GM12878 (cell line): Measurements from ENCODE around the gene CACUL1. TPM values are rescaled to one million over a fixed set of nuclear protein-coding genes. Genes with fewer than 3 reads are reported as not detected.

Experiments used
- ATAC-seq: fragments of 200-7000 bp; cut with Tn5 transposase; 3 replicates; pipeline ENCODE4 v1.9.1; 2020; ENCODE audit warnings: mild to moderate bottlenecking, moderate library complexity
- BruUV-seq: library from RNA; stranded (reverse); fragments of 400-500 nt; replicated peaks from 2 replicates; lab custom pipeline; 2021; lab: Mats Ljungman, UMichigan
- CTCF ChIA-PET: fragments of 300-600 bp; sonication (Branson Sonifier 250); formaldehyde crosslinking; extraction: SDS; loops from one replicate; lab custom pipeline; 2021; ENCODE audit warnings: inconsistent platforms; lab: Yijun Ruan, JAX
- POLR2A ChIA-PET: fragments of 350-600 bp; formaldehyde crosslinking; extraction: SDS; loops from one replicate; lab custom pipeline; 2021; ENCODE audit warnings: inconsistent platforms; lab: Charles Lee
- RAD21 ChIA-PET: fragments of 300-600 bp; sonication (Branson Sonifier 250); formaldehyde crosslinking; loops from one replicate; lab custom pipeline; 2023; ENCODE audit warnings: antibody characterized with exemption; ENCODE audit not compliant: unreplicated experiment; lab: Charles Lee
- SMC1A ChIA-PET: fragments of 300-600 bp; sonication (Branson Sonifier 250); formaldehyde crosslinking; loops from one replicate; lab custom pipeline; 2023; ENCODE audit not compliant: unreplicated experiment, uncharacterized antibody; lab: Charles Lee
- DNase-seq: peaks from one replicate; pipeline ENCODE4 v3.0.0-alpha.2; 2011; ENCODE audit warnings: low read depth, low spot score
- FAIRE-seq: peaks from 3 replicates; lab custom pipeline; 2011; peaks lifted over from hg19 to GRCh38; lab: Jason Lieb, UNC
- H2AFZ ChIP-seq: 2 replicates; pipeline ENCODE4 v1.6.0; 2011; ENCODE audit warnings: low read depth, low read length, control low read depth; ENCODE audit not compliant: control insufficient read depth
- H3K27ac ChIP-seq: 2 replicates; pipeline ENCODE4 v1.5.1; 2011; ENCODE audit warnings: control low read depth; ENCODE audit not compliant: control insufficient read depth, insufficient read depth
- H3K27me3 ChIP-seq, 2 experiments: replicated peaks in 1 of 2; 2 replicates each; pipeline versions ENCODE4 v1.6.0 to v1.6.1; 2011; ENCODE audit warnings: low read length in 1 of 2; ENCODE audit not compliant: control insufficient read depth in 2 of 2, insufficient read depth in 2 of 2
- H3K36me3 ChIP-seq, 2 experiments: 2 replicates each; pipeline ENCODE4 v1.5.1; 2011; ENCODE audit warnings: low read length in 1 of 2; ENCODE audit not compliant: control insufficient read depth in 2 of 2, insufficient read depth in 2 of 2
- H3K4me1 ChIP-seq: 2 replicates; pipeline ENCODE4 v1.6.1; 2011; ENCODE audit warnings: mild to moderate bottlenecking, low read length, moderate library complexity, mixed read lengths; ENCODE audit not compliant: control insufficient read depth, insufficient read depth
- H3K4me2 ChIP-seq: 2 replicates; pipeline ENCODE4 v1.6.0; 2011; ENCODE audit warnings: control low read depth; ENCODE audit not compliant: control insufficient read depth, insufficient read depth
- H3K4me3 ChIP-seq: fragments of 200-600 bp; sonication (generic); 2 replicates; pipeline ENCODE4 v1.5.1; 2016
- H3K79me2 ChIP-seq: 2 replicates; pipeline ENCODE4 v1.6.0; 2011; ENCODE audit warnings: low read length; ENCODE audit not compliant: control insufficient read depth, insufficient read depth
- H3K9ac ChIP-seq: 2 replicates; pipeline ENCODE4 v1.8.0; 2011; ENCODE audit warnings: low read length, control low read depth, mixed read lengths; ENCODE audit not compliant: control insufficient read depth, insufficient read depth
- H3K9me3 ChIP-seq: replicated peaks from 3 replicates; pipeline ENCODE4 v1.5.1; 2011; ENCODE audit warnings: mild to moderate bottlenecking, low read length; ENCODE audit not compliant: control insufficient read depth, insufficient read depth
- H4K20me1 ChIP-seq: 2 replicates; pipeline ENCODE4 v1.6.0; 2011; ENCODE audit not compliant: control insufficient read depth, insufficient read depth
- BRCA1 ChIP-seq: IDR thresholded peaks from 2 replicates; pipeline ENCODE4 v1.6.1; 2011; ENCODE audit warnings: low read depth, low read length, improper control_type of control experiment
- CBFB ChIP-seq: IDR thresholded peaks from 2 replicates; pipeline ENCODE4 v1.6.1; 2016; ENCODE audit warnings: antibody characterized with exemption, low read depth
- CBX5 ChIP-seq: sonication (generic); IDR thresholded peaks from 2 replicates; pipeline ENCODE4 v1.6.1; 2016; ENCODE audit warnings: low read depth, moderate library complexity, mild to moderate bottlenecking, inconsistent platforms
- EP300 ChIP-seq, 2 experiments: fragments of 150-350 bp in 1 of 2; IDR thresholded peaks; 2 replicates each; pipeline ENCODE4 v1.6.1; 2011 to 2012; ENCODE audit warnings: low read depth in 2 of 2, low read length in 2 of 2, borderline replicate concordance in 1 of 2, improper control_type of control experiment in 1 of 2, inconsistent platforms in 1 of 2; ENCODE audit not compliant: control insufficient read depth in 1 of 2
- FOS ChIP-seq: IDR thresholded peaks from 3 replicates; pipeline ENCODE4 v1.6.1; 2011; ENCODE audit warnings: borderline replicate concordance; ENCODE audit not compliant: insufficient read length; ENCODE audit errors: extremely low read depth
- FOXM1 ChIP-seq: IDR thresholded peaks from 2 replicates; pipeline ENCODE4 v1.6.1; 2012; ENCODE audit warnings: low read depth, mild to moderate bottlenecking, inconsistent platforms, low read length, moderate library complexity
- MEF2A ChIP-seq: IDR thresholded peaks from 2 replicates; pipeline ENCODE4 v1.6.1; 2011; ENCODE audit warnings: low read depth, mild to moderate bottlenecking, low read length, moderate library complexity; ENCODE audit not compliant: insufficient read depth
- NFIC ChIP-seq: IDR thresholded peaks from 2 replicates; pipeline ENCODE4 v1.6.1; 2012; ENCODE audit warnings: low read depth, mild to moderate bottlenecking, inconsistent platforms, low read length, moderate library complexity
- PKNOX1 ChIP-seq: fragments of 450-650 bp; IDR thresholded peaks from 2 replicates; pipeline ENCODE4 v1.6.1; 2016; ENCODE audit warnings: mild to moderate bottlenecking
- PRDM15 ChIP-seq: fragments of 450-650 bp; formaldehyde crosslinking; IDR thresholded peaks from 2 replicates; pipeline ENCODE4 v1.4.0; 2020; ENCODE audit warnings: mild to moderate bottlenecking, moderate library complexity
- RAD51 ChIP-seq: fragments of 450-650 bp; IDR thresholded peaks from 2 replicates; pipeline ENCODE4 v1.6.1; 2016; ENCODE audit warnings: moderate library complexity, mild to moderate bottlenecking, inconsistent platforms
- SMAD5 ChIP-seq: IDR thresholded peaks from 2 replicates; pipeline ENCODE4 v1.6.1; 2016; ENCODE audit warnings: antibody characterized with exemption, low read depth
- YBX1 ChIP-seq: fragments of 450-650 bp; IDR thresholded peaks from 2 replicates; pipeline ENCODE4 v1.6.1; 2016; ENCODE audit warnings: antibody characterized with exemption
- ZNF274 ChIP-seq: IDR thresholded peaks from one replicate; pipeline ENCODE4 v1.8.0; 2011; ENCODE audit not compliant: insufficient read length, insufficient read depth
- ZNF384 ChIP-seq: IDR thresholded peaks from 2 replicates; pipeline ENCODE4 v1.6.1; 2012; ENCODE audit warnings: low read depth, mild to moderate bottlenecking, low read length, improper control_type of control experiment, borderline replicate concordance
- ZZZ3 ChIP-seq: IDR thresholded peaks from 2 replicates; pipeline ENCODE4 v1.6.1; 2011; ENCODE audit warnings: low read depth; ENCODE audit not compliant: control insufficient read depth, insufficient read length
- WGBS: methylation state at CpG from one replicate; pipeline ENCODE4 v1.1.6; 2016; ENCODE audit warnings: low lambda C conversion rate; ENCODE audit not compliant: insufficient replicate concordance, insufficient coverage; ENCODE audit errors: missing lambda C conversion rate; 5-methylcytosine and 5-hydroxymethylcytosine counted together
- in situ Hi-C: fragments of 300-500 bp; cut with MboI; formaldehyde crosslinking; loops from 9 replicates; pipeline ENCODE4 v1.14.3; 2018; ENCODE audit warnings: mixed read lengths
- intact Hi-C: fragments of 100-400 bp; cut with micrococcal nuclease; formaldehyde crosslinking; loops from one replicate; pipeline ENCODE4 v1.14.2; 2022; ENCODE audit not compliant: unreplicated experiment
- polyA plus RNA-seq, 11 experiments: library from polyadenylated mRNA; depleted of rRNA in 4 of 11; unstranded in 6 of 11; stranded (reverse) in 5 of 11; fragments of >200 nt; fragmentation: Nextera tagmentation in 4 of 11; fragmentation: Illumina TruSeq in 1 of 11; extraction: Ambion mirVana in 4 of 11; extraction: Trizol in 1 of 11; gene quantifications; 1 replicate in 1 of 11; 2 replicates in 10 of 11; pipeline versions ENCODE4 v1.2.1 to v1.2.3, GENCODE V29; 2011 to 2016; ENCODE audit warnings: inconsistent platforms in 2 of 11, missing spikeins in 2 of 11, low read depth in 1 of 11
- total RNA-seq, 4 experiments: library from RNA; depleted of rRNA in 3 of 4; stranded (reverse); fragments of >200 nt in 3 of 4; fragmentation: Illumina TruSeq in 1 of 4; extraction: Trizol in 1 of 4; gene quantifications; 2 replicates each; pipeline versions ENCODE4 v1.2.1 to v1.2.3, GENCODE V29; 2013 to 2021

CACUL1 gene
- total and polyA plus RNA-seq, 10 of the 15 experiments (the other 5 are each of a cell fraction or from before 2014, with no cell fraction given) = 7.4 to 23.2 (median 13.0) TPM

- TF ChIP-seq EP300 (IDR thresholded peaks at IDR 0.05; ENCODE audit: borderline replicate concordance in 1 of 2, control insufficient read depth in 1 of 2, low read depth in 2 of 2, low read length in 2 of 2) (no peak), ZZZ3 (no peak), NFIC (no peak), CBFB (no peak), YBX1 (no peak)
Measured at GRCh38 chr10:118768041-118768919, 13.5 kb upstream of the CACUL1 start (continued).

- H2AFZ ChIP-seq = no peak overlapping the region
- ChIA-PET CTCF (no interaction called here), POLR2A (no interaction called here), SMC1A (no interaction called here), RAD21 (interaction anchor here (1.0 kb wide), 1 partner anchor 31 kb away, joined by 5 read pairs; no protein-coding TSS in a partner anchor)
- no peak overlapping the region for H3K27ac ChIP-seq
- no peak overlapping the region for H3K9ac ChIP-seq
- no peak overlapping the region for H3K4me2 ChIP-seq
- no peak for FAIRE-seq
- no peaks in the 10 kb centered on the region for H3K9me3 ChIP-seq
- H4K20me1 ChIP-seq = no peaks in the 10 kb centered on the region
- no peaks in the 10 kb centered on the region for H3K27me3 ChIP-seq
- in situ Hi-C loops = no loop called here
- intact Hi-C loops = no loop called here
- no peaks in the 10 kb centered on the region for H3K79me2 ChIP-seq
- ATAC-seq = no peak
- no TSS peak for BruUV-seq
- no peaks in the 10 kb centered on the region for H3K36me3 ChIP-seq
- no peak overlapping the region for H3K4me3 ChIP-seq
- no peak for TF ChIP-seq FOXM1
- no peak for TF ChIP-seq ZNF384
- TF ChIP-seq BRCA1 = no peak
- TF ChIP-seq MEF2A = no peak
- TF ChIP-seq CBX5 = no peak
- no peak for TF ChIP-seq SMAD5
- no peak for TF ChIP-seq FOS
- TF ChIP-seq RAD51 = no peak
- no peak for TF ChIP-seq PKNOX1
- TF ChIP-seq ZNF274 = no peak
- no peak for TF ChIP-seq PRDM15
- WGBS = 25% methylated on average over 6 of the region's 6 CpGs
- H3K4me1 ChIP-seq = no peaks in the 10 kb centered on the region
- DNase-seq = no peak
Measured at GRCh38 chr10:118767297-118768040, 12.7 kb upstream of the CACUL1 start.
